ENCODE results near the gene DNAH7. TPM values are rescaled to one million over a fixed set of nuclear protein-coding genes. Genes with fewer than 3 reads are reported as not detected.

The DNAH7 gene
- total RNA-seq, 1 experiment from 2014 or later = 0.09 TPM

DNA sequence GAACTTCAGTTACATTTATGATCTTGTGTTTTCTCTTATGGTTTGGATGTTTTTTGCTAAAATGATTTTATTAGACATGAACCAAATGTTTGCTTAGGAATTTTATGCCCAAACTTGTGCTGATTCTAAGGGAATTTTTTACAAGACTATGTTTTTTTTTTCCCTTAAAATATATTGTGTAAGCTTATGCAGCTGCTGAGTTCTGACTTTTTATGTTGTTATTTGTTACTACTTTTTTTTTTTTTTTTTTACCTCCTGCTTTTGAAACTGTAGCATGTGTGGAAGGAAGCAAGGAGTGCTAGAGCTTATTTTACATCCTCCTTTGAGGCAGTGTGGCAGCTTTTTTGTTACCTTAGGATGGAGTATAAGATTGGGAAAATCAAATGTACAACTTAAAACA lies 6.0 kb upstream of the DNAH7 start:
- Histone ChIP-seq H3T11ph (ENCODE audit: low read length) (no peak overlapping the region), H3K23ac (ENCODE audit: insufficient read length, low read depth, low read length) (no peak overlapping the region), H2BK15ac (ENCODE audit: low read depth, low read length) (no peak overlapping the region), H4K5ac (ENCODE audit: insufficient read length, low read depth, low read length) (no peak overlapping the region), H3K56ac (ENCODE audit: insufficient read length, low read depth, low read length) (no peak overlapping the region), H4K20me1 (ENCODE audit: control insufficient read depth, insufficient read depth, insufficient read length) (peaks cover 3% of the 10 kb centered on the region), H2BK20ac (ENCODE audit: low read depth, low read length, poor library complexity, severe bottlenecking) (no peak overlapping the region), H3K4me2 (ENCODE audit: insufficient read depth, insufficient read length, low read length) (no peak overlapping the region), H3K4ac (ENCODE audit: low read depth, low read length) (no peak overlapping the region), H2BK12ac (ENCODE audit: insufficient read length, low read depth, low read length) (no peak overlapping the region), H3K23me2 (ENCODE audit: insufficient read length, low read depth, low read length, poor library complexity, severe bottlenecking) (no peaks in the 10 kb centered on the region), H4K8ac (replicated peaks; ENCODE audit: insufficient read length, low read depth, low read length) (no peak overlapping the region), H3K27me3 (ENCODE audit: insufficient read depth, low read length) (no peaks in the 10 kb centered on the region), H3K18ac (ENCODE audit: insufficient read length, low read depth, low read length) (no peak overlapping the region), H3K9ac (ENCODE audit: extremely low read depth, insufficient read length, low read length) (no peak overlapping the region), H3K79me1 (ENCODE audit: insufficient read depth, low read depth, low read length, poor library complexity, severe bottlenecking) (no peaks in the 10 kb centered on the region), H2AK5ac (ENCODE audit: insufficient read length, low read length) (no peak overlapping the region), H4K91ac (ENCODE audit: insufficient read length, low read depth, low read length) (no peak overlapping the region), H3K79me2 (ENCODE audit: insufficient read depth, low read length) (no peaks in the 10 kb centered on the region), H3K9me3 (ENCODE audit: control insufficient read depth, low read depth, low read length) (no peaks in the 10 kb centered on the region), H2AFZ (ENCODE audit: low read length) (no peak overlapping the region), H3K27ac (ENCODE audit: insufficient read length, low read depth, low read length) (no peak overlapping the region), H3K4me1 (ENCODE audit: insufficient read depth, low read length) (no peaks in the 10 kb centered on the region), H3K14ac (ENCODE audit: insufficient read depth, low read length) (no peak overlapping the region), H2BK5ac (ENCODE audit: insufficient read length, low read length) (no peak overlapping the region), H2BK120ac (ENCODE audit: low read depth, low read length, poor library complexity, severe bottlenecking) (no peak overlapping the region)
- Mint-ChIP-seq H3K4me1 (peaks cover 0 to 3% of the 10 kb centered on the region in 2 experiments; a peak in 1 of 4 replicates), H3K27ac (no peak overlapping the region), H3K36me3 (ENCODE audit: insufficient read depth in 1 of 3, low read depth in 3 of 3) (no peaks in the 10 kb centered on the region), H3K4me3 (no peak overlapping the region), H3K27me3 (ENCODE audit: low read depth) (no peaks in the 10 kb centered on the region; the same call in 1 of the 2 replicates), H3K9me3 (no peaks in the 10 kb centered on the region)
- DNase-seq = no peak
- TF ChIP-seq, protein P1, sequence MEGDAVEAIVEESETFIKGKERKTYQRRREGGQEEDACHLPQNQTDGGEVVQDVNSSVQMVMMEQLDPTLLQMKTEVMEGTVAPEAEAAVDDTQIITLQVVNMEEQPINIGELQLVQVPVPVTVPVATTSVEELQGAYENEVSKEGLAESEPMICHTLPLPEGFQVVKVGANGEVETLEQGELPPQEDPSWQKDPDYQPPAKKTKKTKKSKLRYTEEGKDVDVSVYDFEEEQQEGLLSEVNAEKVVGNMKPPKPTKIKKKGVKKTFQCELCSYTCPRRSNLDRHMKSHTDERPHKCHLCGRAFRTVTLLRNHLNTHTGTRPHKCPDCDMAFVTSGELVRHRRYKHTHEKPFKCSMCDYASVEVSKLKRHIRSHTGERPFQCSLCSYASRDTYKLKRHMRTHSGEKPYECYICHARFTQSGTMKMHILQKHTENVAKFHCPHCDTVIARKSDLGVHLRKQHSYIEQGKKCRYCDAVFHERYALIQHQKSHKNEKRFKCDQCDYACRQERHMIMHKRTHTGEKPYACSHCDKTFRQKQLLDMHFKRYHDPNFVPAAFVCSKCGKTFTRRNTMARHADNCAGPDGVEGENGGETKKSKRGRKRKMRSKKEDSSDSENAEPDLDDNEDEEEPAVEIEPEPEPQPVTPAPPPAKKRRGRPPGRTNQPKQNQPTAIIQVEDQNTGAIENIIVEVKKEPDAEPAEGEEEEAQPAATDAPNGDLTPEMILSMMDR (conservative IDR thresholded peaks at IDR 0.05) = no peak

Measured in H9 (cell line).